Neural crest cell (in vitro differentiated cells): Measurements from ENCODE around the gene CXorf58. TPM values are rescaled to one million over a fixed set of nuclear protein-coding genes. Genes with fewer than 3 reads are reported as not detected.

Experiments
- DNase-seq: peaks from one replicate; pipeline ENCODE4 v3.0.0; 2021; ENCODE audit warnings: low read depth, mixed read lengths, low spot score
- H3K27ac Mint-ChIP-seq: one replicate; pipeline ENCODE4 v1.8.0; 2021; ENCODE audit warnings: mild to moderate bottlenecking, mixed read lengths; ENCODE audit not compliant: unreplicated experiment
- H3K27me3 Mint-ChIP-seq: 2 replicates; pipeline ENCODE4 v1.8.0; 2021; ENCODE audit warnings: low read depth, mild to moderate bottlenecking, mixed read lengths
- H3K36me3 Mint-ChIP-seq: 2 replicates; pipeline ENCODE4 v1.8.0; 2021; ENCODE audit warnings: low read depth, mild to moderate bottlenecking, mixed read lengths
- H3K4me1 Mint-ChIP-seq: 2 replicates; pipeline ENCODE4 v1.8.0; 2021; ENCODE audit warnings: mixed read lengths
- H3K4me3 Mint-ChIP-seq: one replicate; pipeline ENCODE4 v1.8.0; 2021; ENCODE audit warnings: mild to moderate bottlenecking, mixed read lengths
- H3K9me3 Mint-ChIP-seq: 2 replicates; pipeline ENCODE4 v1.8.0; 2021; ENCODE audit warnings: mixed read lengths
- total RNA-seq: library from RNA; stranded (reverse); gene quantifications from 2 replicates; pipeline ENCODE4 v1.2.1, GENCODE V29; 2021
- TF ChIP-seq, protein P1 (sequence below): fragments of 200-600 bp; sonication (generic); conservative IDR thresholded peaks from 2 replicates; pipeline ENCODE4 v1.5.0; 2021; ENCODE audit warnings: antibody characterized with exemption, mild to moderate bottlenecking

The CXorf58 gene
- total RNA-seq, 1 donor from 2014 or later, result 0.26 TPM

GRCh38 chrX:23871905-23872546 lies 35.8 kb upstream of the CXorf58 start:
- H3K4me1 Mint-ChIP-seq, result peaks cover 6% of the 10 kb centered on the region

DNA sequence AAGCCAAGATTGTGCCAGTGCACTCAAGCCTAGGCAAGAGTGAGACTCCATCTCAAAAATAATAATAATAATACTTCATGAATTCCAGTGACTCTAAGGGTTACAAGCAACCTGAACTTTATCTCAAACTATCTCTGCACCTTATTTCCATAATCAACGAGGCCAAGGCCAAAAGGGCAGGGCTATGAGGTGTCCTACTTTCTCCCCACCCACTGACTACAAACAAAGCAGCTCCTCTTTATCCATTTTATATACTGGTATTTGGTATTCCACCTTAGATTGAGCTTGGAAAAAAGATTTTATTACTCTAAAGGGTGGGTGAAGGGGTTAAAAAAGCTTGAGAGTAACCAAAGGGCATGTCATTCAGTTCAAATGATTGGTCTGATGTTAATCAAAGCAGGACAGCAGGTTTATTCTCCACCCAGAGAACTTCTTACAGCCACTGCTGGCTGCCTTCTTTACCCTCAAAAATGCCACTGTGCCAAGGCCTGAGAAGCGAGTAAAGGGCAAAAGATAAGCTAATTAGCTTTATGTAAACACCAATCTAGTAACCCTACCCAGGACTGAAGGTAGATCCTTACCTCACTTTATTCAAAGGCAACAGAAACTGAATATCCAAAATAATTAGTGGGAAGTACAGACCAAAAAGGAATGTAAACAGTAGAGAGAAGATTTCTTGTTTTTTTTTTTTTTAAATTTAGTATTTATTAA lies 28.3 kb upstream of the CXorf58 start:
- Mint-ChIP-seq H3K27ac (peak overlapping the region; percentile 43), H3K27me3 (no peaks in the 10 kb centered on the region), H3K4me3 (no peak overlapping the region), H3K36me3 (peaks cover 2% of the 10 kb centered on the region), H3K4me1 (peaks cover 15% of the 10 kb centered on the region), H3K9me3 (no peaks in the 10 kb centered on the region)
- TF ChIP-seq, protein P1, sequence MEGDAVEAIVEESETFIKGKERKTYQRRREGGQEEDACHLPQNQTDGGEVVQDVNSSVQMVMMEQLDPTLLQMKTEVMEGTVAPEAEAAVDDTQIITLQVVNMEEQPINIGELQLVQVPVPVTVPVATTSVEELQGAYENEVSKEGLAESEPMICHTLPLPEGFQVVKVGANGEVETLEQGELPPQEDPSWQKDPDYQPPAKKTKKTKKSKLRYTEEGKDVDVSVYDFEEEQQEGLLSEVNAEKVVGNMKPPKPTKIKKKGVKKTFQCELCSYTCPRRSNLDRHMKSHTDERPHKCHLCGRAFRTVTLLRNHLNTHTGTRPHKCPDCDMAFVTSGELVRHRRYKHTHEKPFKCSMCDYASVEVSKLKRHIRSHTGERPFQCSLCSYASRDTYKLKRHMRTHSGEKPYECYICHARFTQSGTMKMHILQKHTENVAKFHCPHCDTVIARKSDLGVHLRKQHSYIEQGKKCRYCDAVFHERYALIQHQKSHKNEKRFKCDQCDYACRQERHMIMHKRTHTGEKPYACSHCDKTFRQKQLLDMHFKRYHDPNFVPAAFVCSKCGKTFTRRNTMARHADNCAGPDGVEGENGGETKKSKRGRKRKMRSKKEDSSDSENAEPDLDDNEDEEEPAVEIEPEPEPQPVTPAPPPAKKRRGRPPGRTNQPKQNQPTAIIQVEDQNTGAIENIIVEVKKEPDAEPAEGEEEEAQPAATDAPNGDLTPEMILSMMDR, result no peak
- DNase-seq, result no peak

More at GRCh38 chrX:23871905-23872546, 35.8 kb upstream of the CXorf58 start:
- Mint-ChIP-seq H3K4me3 (no peak overlapping the region), H3K36me3 (peaks cover 11% of the 10 kb centered on the region), H3K9me3 (no peaks in the 10 kb centered on the region), H3K27ac (peak overlapping the region; percentile 12), H3K27me3 (no peaks in the 10 kb centered on the region)
- no peak for DNase-seq
- TF ChIP-seq, protein P1, result no peak

DNA sequence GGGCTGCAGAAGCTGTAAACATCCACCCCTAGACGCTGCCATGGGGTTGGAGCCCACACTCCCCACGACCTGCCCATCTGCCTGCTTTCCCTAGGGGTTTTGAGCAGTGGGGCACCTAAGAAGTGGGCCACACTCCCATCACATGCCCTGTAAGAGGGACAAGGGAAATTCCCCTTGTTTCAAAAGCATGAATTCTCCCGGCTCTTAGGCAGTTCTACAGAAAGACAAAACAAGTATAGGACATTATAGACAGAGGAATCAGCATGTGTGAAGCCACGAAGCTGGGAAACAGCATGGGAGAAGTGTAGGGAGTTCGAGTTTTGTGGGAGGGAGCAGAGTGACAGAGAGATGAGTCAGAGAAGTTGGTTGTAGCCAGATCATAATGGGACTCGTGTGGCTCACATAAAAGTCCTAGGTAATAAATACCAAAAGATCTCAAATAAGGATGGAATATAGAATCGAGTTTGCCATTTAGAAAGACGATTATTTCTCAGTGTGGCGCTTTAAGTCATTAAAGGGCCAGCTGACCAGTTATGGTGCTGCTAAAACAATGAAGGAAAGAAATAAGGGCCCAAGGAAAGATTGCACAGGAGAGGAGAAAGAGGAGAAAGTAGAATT lies 24.0 kb upstream of the CXorf58 start:
- Mint-ChIP-seq H3K4me1 (peaks cover 19% of the 10 kb centered on the region), H3K36me3 (peaks cover 6% of the 10 kb centered on the region), H3K27me3 (no peaks in the 10 kb centered on the region), H3K27ac (no peak overlapping the region), H3K4me3 (no peak overlapping the region), H3K9me3 (no peaks in the 10 kb centered on the region)
- TF ChIP-seq, protein P1, result no peak
- no peak for DNase-seq

GRCh38 chrX:23884427-23885024 lies 23.3 kb upstream of the CXorf58 start:
- no peak overlapping the region for H3K27ac Mint-ChIP-seq
- no peaks in the 10 kb centered on the region for H3K27me3 Mint-ChIP-seq
- H3K4me3 Mint-ChIP-seq, result no peak overlapping the region
- peaks cover 8% of the 10 kb centered on the region for H3K36me3 Mint-ChIP-seq
- H3K4me1 Mint-ChIP-seq, result peaks cover 19% of the 10 kb centered on the region
- DNase-seq, result no peak
- H3K9me3 Mint-ChIP-seq, result no peaks in the 10 kb centered on the region
- TF ChIP-seq, protein P1, result no peak

DNA sequence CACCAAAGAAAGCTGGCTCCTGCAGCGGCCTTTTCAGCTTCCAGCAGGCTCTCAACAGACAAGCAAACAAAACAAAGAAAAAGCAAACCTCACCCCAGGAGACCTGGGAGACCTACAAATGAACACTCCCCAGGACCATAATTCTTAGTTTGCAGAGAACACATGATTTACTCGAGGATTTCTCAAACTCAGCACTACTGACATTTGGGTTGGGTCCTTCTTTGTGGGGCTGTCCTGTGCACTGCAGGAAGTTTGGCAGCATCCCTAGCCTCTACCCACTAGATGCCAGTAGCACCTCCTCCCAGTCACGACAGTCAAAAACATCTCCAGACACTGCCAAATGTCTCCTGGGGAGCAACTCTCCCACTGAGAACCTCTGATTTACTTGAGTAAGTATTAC lies 22.0 kb upstream of the CXorf58 start:
- DNase-seq, result no peak
- peaks cover 8% of the 10 kb centered on the region for H3K36me3 Mint-ChIP-seq
- TF ChIP-seq, protein P1, result no peak
- H3K4me3 Mint-ChIP-seq, result no peak overlapping the region
- peaks cover 19% of the 10 kb centered on the region for H3K4me1 Mint-ChIP-seq
- no peaks in the 10 kb centered on the region for H3K9me3 Mint-ChIP-seq
- peak overlapping the region; percentile 89 for H3K27ac Mint-ChIP-seq
- no peaks in the 10 kb centered on the region for H3K27me3 Mint-ChIP-seq
